Peyer's patch (tissue), 4 donors: ENCODE data around the gene PTPRM.

Experiments used
- CTCF ChIP-seq, 6 experiments: fragments of 450-650 bp in 4 of 6; fragments of 200-600 bp in 2 of 6; sonication (generic) in 1 of 6; IDR thresholded peaks; one replicate each; pipeline ENCODE4 v1.5.1; 2017 to 2019; ENCODE audit warnings: antibody characterized with exemption in 6 of 6, mild to moderate bottlenecking in 3 of 6, moderate library complexity in 1 of 6
- POLR2A ChIP-seq, 2 donors: fragments of 450-650 bp; IDR thresholded peaks; one replicate each; pipeline ENCODE4 v1.5.1; 2017; ENCODE audit warnings: antibody characterized with exemption in 2 of 2, mild to moderate bottlenecking in 2 of 2, moderate library complexity in 2 of 2

DNA sequence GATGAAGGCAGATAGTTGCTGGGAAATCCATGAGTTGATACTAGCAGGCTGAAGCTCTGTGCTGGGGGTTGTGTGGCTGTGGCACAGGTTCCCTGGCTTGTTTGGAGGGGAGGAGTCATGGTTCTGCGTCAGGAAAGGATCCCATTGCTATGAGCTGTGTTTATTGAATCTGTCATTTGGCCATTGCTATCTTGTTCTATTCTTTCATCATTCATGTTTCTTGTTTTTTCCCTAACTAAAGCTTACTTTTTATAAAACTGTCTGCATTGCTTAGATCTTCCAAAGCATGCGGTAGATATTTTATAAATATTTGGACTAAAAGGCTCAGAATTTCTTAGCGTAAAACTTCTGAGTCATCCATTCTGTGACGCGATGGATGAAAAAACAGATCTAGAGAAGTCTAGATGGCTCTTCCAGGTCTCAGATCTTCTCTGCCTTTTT, 335.3 kb downstream of the PTPRM start:
- no peak for TF ChIP-seq CTCF (IDR thresholded peaks at IDR 0.05)
- no peak for TF ChIP-seq POLR2A (IDR thresholded peaks at IDR 0.05)
